Tibial nerve (tissue), 4 donors: Measurements from ENCODE around the gene KRTAP5-7.

Experiments
- CTCF ChIP-seq, 5 experiments: fragments of 200-600 bp in 3 of 5; fragments of 450-650 bp in 2 of 5; sonication (generic) in 3 of 5; IDR thresholded peaks; one replicate each; pipeline ENCODE4 v1.5.1; 2016 to 2019; ENCODE audit warnings: antibody characterized with exemption in 5 of 5, mild to moderate bottlenecking in 3 of 5, moderate library complexity in 2 of 5
- EP300 ChIP-seq, 2 donors: sonication (generic); formaldehyde crosslinking; IDR thresholded peaks; one replicate each; pipeline ENCODE4 v1.6.1; 2017; ENCODE audit warnings: antibody characterized with exemption in 2 of 2, mild to moderate bottlenecking in 1 of 2
- POLR2A ChIP-seq, 2 donors: fragments of 450-650 bp; IDR thresholded peaks; one replicate each; pipeline ENCODE4 v1.6.1; 2017; ENCODE audit warnings: antibody characterized with exemption in 2 of 2, mild to moderate bottlenecking in 2 of 2, moderate library complexity in 2 of 2

- no peak for TF ChIP-seq EP300 (IDR thresholded peaks at IDR 0.05)
- TF ChIP-seq CTCF (IDR thresholded peaks at IDR 0.05): no peak
- TF ChIP-seq POLR2A (IDR thresholded peaks at IDR 0.05): no peak
These were observed 15.3 kb downstream of the KRTAP5-7 start for GRCh38 chr11:71542382-71542781.
